ENCODE data around the gene CYBA. TPM values are rescaled to one million over a fixed set of nuclear protein-coding genes. Genes with fewer than 3 reads are reported as not detected.

Gene CYBA
- total and polyA plus RNA-seq, 5 donors, result 53.9 to 101 (median 73.2) TPM

- Histone ChIP-seq H3K9me3 (ENCODE audit: control insufficient read depth, low read length) (no peaks in the 10 kb centered on the region), H3K4me1 (ENCODE audit: control insufficient read depth, insufficient read depth, low read length) (no peaks in the 10 kb centered on the region), H3K27ac (ENCODE audit: low read length) (no peak overlapping the region), H3K4me3 (ENCODE audit: low read length) (no peak overlapping the region), H3K27me3 (ENCODE audit: control insufficient read depth, insufficient read depth) (no peaks in the 10 kb centered on the region)
- no peak for ATAC-seq
- peak in 2 of 3 donors; percentile 50 to 53 for DNase-seq
- intact Hi-C loops (cut with DNase I), result no loop called here
- 92% methylated on average over 39 of the region's 39 CpGs for WGBS
Observed at GRCh38 chr16:88693420-88694177, 42.7 kb upstream of the CYBA start.

GRCh38 chr16:88692861-88693260 is 42.0 kb upstream of the CYBA start:
- ATAC-seq, result no peak
- H3K9me3 ChIP-seq (ENCODE audit: control insufficient read depth, low read length), result no peaks in the 10 kb centered on the region
- H3K27ac ChIP-seq (ENCODE audit: low read length), result no peak overlapping the region
- intact Hi-C loops (cut with DNase I), result no loop called here
- peak in 1 of 3 donors; percentile 16 for DNase-seq
- H3K4me3 ChIP-seq (ENCODE audit: low read length), result no peak overlapping the region
- 78% methylated on average over 10 of the region's 10 CpGs for WGBS
- H3K27me3 ChIP-seq (ENCODE audit: control insufficient read depth, insufficient read depth), result no peaks in the 10 kb centered on the region
- no peaks in the 10 kb centered on the region for H3K4me1 ChIP-seq (ENCODE audit: control insufficient read depth, insufficient read depth, low read length)

GRCh38 chr16:88691924-88692560 is 41.2 kb upstream of the CYBA start:
- intact Hi-C loops (cut with DNase I), result no loop called here
- DNase-seq (peak in 2 of 3 donors; percentile 34 to 68), ATAC-seq (peak in 1 of 2 donors; percentile 12)
- Histone ChIP-seq H3K27me3 (ENCODE audit: control insufficient read depth, insufficient read depth) (no peaks in the 10 kb centered on the region), H3K27ac (ENCODE audit: low read length) (no peak overlapping the region), H3K4me1 (ENCODE audit: control insufficient read depth, insufficient read depth, low read length) (no peaks in the 10 kb centered on the region), H3K9me3 (ENCODE audit: control insufficient read depth, low read length) (no peaks in the 10 kb centered on the region), H3K4me3 (ENCODE audit: low read length) (no peak overlapping the region)
- 77% methylated on average over 26 of the region's 26 CpGs for WGBS

- no peaks in the 10 kb centered on the region for H3K27me3 ChIP-seq (ENCODE audit: control insufficient read depth, insufficient read depth)
- H3K4me3 ChIP-seq (ENCODE audit: low read length), result no peak overlapping the region
- intact Hi-C loops (cut with DNase I), result no loop called here
- H3K4me1 ChIP-seq (ENCODE audit: control insufficient read depth, insufficient read depth, low read length), result peaks cover 4% of the 10 kb centered on the region
- DNase-seq (peak in 1 of 3 donors; percentile 45), ATAC-seq (no peak)
- no peak overlapping the region for H3K27ac ChIP-seq (ENCODE audit: low read length)
- no peaks in the 10 kb centered on the region for H3K9me3 ChIP-seq (ENCODE audit: control insufficient read depth, low read length)
- WGBS, result 87% methylated on average over 33 of the region's 33 CpGs
Observed at GRCh38 chr16:88691129-88691813, 40.4 kb upstream of the CYBA start.

GRCh38 chr16:88690341-88691128 is 39.7 kb upstream of the CYBA start:
- intact Hi-C loops (cut with DNase I), result no loop called here
- H3K27me3 ChIP-seq (ENCODE audit: control insufficient read depth, insufficient read depth), result no peaks in the 10 kb centered on the region

GRCh38 chr16:88688013-88688778 is 37.3 kb upstream of the CYBA start:
- Histone ChIP-seq H3K4me3 (ENCODE audit: low read length) (no peak overlapping the region), H3K27me3 (ENCODE audit: control insufficient read depth, insufficient read depth) (no peaks in the 10 kb centered on the region), H3K27ac (ENCODE audit: low read length) (no peak overlapping the region), H3K4me1 (ENCODE audit: control insufficient read depth, insufficient read depth, low read length) (peaks cover 4% of the 10 kb centered on the region), H3K9me3 (ENCODE audit: control insufficient read depth, low read length) (no peaks in the 10 kb centered on the region)
- DNase-seq (peak in 2 of 3 donors; percentile 12 to 40), ATAC-seq (no peak)
- WGBS, result 32% methylated on average over 28 of the region's 28 CpGs
- intact Hi-C loops (cut with DNase I), result no loop called here

More at GRCh38 chr16:88690341-88691128, 39.7 kb upstream of the CYBA start:
- Histone ChIP-seq H3K4me1 (ENCODE audit: control insufficient read depth, insufficient read depth, low read length) (peaks cover 4% of the 10 kb centered on the region), H3K27ac (ENCODE audit: low read length) (no peak overlapping the region), H3K9me3 (ENCODE audit: control insufficient read depth, low read length) (no peaks in the 10 kb centered on the region), H3K4me3 (ENCODE audit: low read length) (no peak overlapping the region)
- peak in 1 of 3 donors; percentile 38 for DNase-seq
- no peak for ATAC-seq
- WGBS, result 81% methylated on average over 21 of the region's 21 CpGs

- no peak overlapping the region for H3K4me3 ChIP-seq (ENCODE audit: low read length)
- H3K27me3 ChIP-seq (ENCODE audit: control insufficient read depth, insufficient read depth), result no peaks in the 10 kb centered on the region
- peaks cover 4% of the 10 kb centered on the region for H3K4me1 ChIP-seq (ENCODE audit: control insufficient read depth, insufficient read depth, low read length)
- H3K9me3 ChIP-seq (ENCODE audit: control insufficient read depth, low read length), result no peaks in the 10 kb centered on the region
- DNase-seq (peak in 1 of 3 donors; percentile 22), ATAC-seq (no peak)
- intact Hi-C loops (cut with DNase I), result no loop called here
- 73% methylated on average over 3 of the region's 3 CpGs for WGBS
- no peak overlapping the region for H3K27ac ChIP-seq (ENCODE audit: low read length)
Observed at GRCh38 chr16:88687676-88688012, 36.8 kb upstream of the CYBA start.

GRCh38 chr16:88687254-88687576 is 36.4 kb upstream of the CYBA start:
- intact Hi-C loops (cut with DNase I), result no loop called here
- Histone ChIP-seq H3K27ac (ENCODE audit: low read length) (no peak overlapping the region), H3K9me3 (ENCODE audit: control insufficient read depth, low read length) (no peaks in the 10 kb centered on the region), H3K27me3 (ENCODE audit: control insufficient read depth, insufficient read depth) (no peaks in the 10 kb centered on the region), H3K4me3 (ENCODE audit: low read length) (no peak overlapping the region), H3K4me1 (ENCODE audit: control insufficient read depth, insufficient read depth, low read length) (peaks cover 4% of the 10 kb centered on the region)
- peak in 1 of 3 donors; percentile 37 for DNase-seq
- WGBS, result 55% methylated on average over 10 of the region's 10 CpGs
- no peak for ATAC-seq

GRCh38 chr16:88686439-88687253 is 35.8 kb upstream of the CYBA start, which contains the start of gene SNAI3:
Gene SNAI3, minus strand, starts transcription at chr16:88686507. Its CDS starts 101 bp downstream, at chr16:88686406.
- intact Hi-C loops (cut with DNase I), result no loop called here
- Histone ChIP-seq H3K4me3 (ENCODE audit: low read length) (peak within 1 kb of the TSS; percentile 71), H3K4me1 (ENCODE audit: control insufficient read depth, insufficient read depth, low read length) (peaks cover 4% of the 10 kb centered on the region), H3K27ac (ENCODE audit: low read length) (no peak within 1 kb of the TSS), H3K27me3 (ENCODE audit: control insufficient read depth, insufficient read depth) (no peaks in the 10 kb centered on the region), H3K9me3 (ENCODE audit: control insufficient read depth, low read length) (no peaks in the 10 kb centered on the region)
- ATAC-seq (peak; percentile 88 to 89), DNase-seq (peak; percentile 79 to 92 (median 92))
- WGBS, result 5% methylated on average over 65 of the region's 65 CpGs
